ENCODE data around the gene PRPF38A.

GRCh38 chr1:52400131-52400530 is 4.3 kb upstream of the PRPF38A start:
- TF ChIP-seq POLR2A (IDR thresholded peaks at IDR 0.05) = no peak
- no peak for TF ChIP-seq CTCF (IDR thresholded peaks at IDR 0.05)
